ENCODE results near the gene RAI1.

The RAI1 gene

DNA sequence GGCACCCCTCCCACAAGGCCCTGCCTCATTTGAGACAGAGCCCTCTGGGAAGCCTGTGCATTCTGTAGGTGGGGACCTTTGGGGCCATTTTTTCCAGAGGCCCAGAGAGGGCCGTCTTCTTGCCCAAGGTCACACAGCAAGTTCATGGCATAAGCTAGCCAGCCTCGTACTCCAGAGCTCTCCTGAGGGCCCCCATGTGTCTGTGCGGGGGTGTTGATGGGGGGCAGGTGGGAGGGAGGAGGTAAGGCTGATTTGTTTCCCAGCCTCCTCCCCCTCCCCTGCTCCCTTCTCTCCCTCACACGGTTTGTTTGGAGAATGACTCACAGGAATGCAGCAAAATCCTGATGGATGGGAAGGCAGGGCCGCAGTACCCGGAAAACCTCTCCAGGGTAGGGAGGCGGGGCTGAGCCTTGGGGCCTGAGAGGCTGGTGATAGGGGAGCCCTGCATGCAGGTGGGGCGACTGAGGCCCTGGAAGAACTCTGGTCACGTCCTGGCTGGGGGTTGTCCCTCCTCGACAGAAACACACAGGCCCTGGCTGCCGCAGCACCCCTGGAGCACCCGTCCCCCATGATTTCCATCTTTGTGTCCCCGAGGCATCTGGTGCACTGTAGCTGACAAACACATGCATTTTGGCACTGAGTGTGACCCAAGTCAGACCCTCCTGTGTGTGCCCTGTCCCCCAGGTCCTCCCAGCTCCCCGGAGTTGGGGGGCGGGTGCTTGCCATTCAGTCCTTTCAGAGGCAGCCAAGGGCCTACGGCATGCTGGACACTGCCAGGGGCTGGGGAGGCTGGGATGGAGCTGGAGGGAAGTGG is 29.7 kb downstream of the RAI1 start:
- Histone ChIP-seq H3K27me3 (no peaks in the 10 kb centered on the region), H3K9me3 (replicated peaks in 1 of 11) (no peaks in the 10 kb centered on the region), H4K20me1 (peaks cover 99 to 100% (median 100%) of the 10 kb centered on the region in 11 experiments), H3K9ac (peak overlapping the region; percentile 31 to 62 (median 54); a peak in 19 of 22 replicates), H3K4me2 (peak overlapping the region; percentile 79 to 94 (median 85)), H3K27ac (peak overlapping the region in 10 of 11 experiments; percentile 50 to 79 (median 74); a peak in 19 of 22 replicates), H3K4me3 (no peak overlapping the region), H3K36me3 (peaks cover 0 to 17% (median 7%) of the 10 kb centered on the region in 11 experiments; a peak in 11 of 22 replicates), H3K4me1 (peaks cover 59 to 86% (median 77%) of the 10 kb centered on the region in 10 experiments)
- TF ChIP-seq Cebpa-rat (IDR thresholded peaks at IDR 0.05), result no peak

DNA sequence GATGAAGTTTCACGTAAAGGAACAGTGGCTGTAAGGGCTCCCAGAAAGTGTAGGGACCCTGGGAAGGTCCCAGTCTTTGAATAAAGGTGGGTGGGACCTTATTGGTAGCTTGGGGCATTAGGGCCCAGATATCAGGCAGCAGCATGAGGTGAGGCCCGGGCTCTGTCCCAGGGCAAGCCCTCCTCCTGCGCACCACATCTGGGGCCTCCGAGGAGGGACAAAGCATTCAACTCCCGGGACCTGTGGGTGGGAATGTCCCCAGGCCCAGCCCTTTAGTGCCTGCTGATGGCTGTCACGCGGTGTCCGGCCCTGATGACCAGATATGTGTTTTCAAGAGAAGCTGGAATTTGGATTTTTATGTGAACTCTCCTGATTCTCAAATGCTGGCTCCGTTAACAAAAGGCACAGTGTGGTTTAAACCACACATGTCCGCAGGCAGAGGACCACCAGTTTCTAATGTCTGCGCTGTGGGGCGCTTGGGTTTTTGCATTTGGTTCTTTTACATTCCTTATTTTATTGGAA is 30.4 kb downstream of the RAI1 start:
- peak overlapping the region in 10 of 11 experiments; percentile 50 to 79 (median 74); a peak in 21 of 22 replicates for H3K27ac ChIP-seq
- no peaks in the 10 kb centered on the region for H3K27me3 ChIP-seq
- peak overlapping the region in 1 of 10 experiments; percentile 26; a peak in 1 of 20 replicates for H3K4me3 ChIP-seq
- no peaks in the 10 kb centered on the region for H3K9me3 ChIP-seq (replicated peaks in 1 of 11)
- H3K4me2 ChIP-seq, result peak overlapping the region; percentile 79 to 94 (median 85)
- H3K4me1 ChIP-seq, result peaks cover 53 to 86% (median 77%) of the 10 kb centered on the region in 10 experiments
- peaks cover 0 to 17% (median 7%) of the 10 kb centered on the region in 11 experiments; a peak in 11 of 22 replicates for H3K36me3 ChIP-seq
- H3K9ac ChIP-seq, result peak overlapping the region; percentile 31 to 62 (median 54); a peak in 18 of 22 replicates
- no peak for TF ChIP-seq Cebpa-rat (IDR thresholded peaks at IDR 0.05)
- H4K20me1 ChIP-seq, result peaks cover 99 to 100% (median 100%) of the 10 kb centered on the region in 11 experiments

DNA sequence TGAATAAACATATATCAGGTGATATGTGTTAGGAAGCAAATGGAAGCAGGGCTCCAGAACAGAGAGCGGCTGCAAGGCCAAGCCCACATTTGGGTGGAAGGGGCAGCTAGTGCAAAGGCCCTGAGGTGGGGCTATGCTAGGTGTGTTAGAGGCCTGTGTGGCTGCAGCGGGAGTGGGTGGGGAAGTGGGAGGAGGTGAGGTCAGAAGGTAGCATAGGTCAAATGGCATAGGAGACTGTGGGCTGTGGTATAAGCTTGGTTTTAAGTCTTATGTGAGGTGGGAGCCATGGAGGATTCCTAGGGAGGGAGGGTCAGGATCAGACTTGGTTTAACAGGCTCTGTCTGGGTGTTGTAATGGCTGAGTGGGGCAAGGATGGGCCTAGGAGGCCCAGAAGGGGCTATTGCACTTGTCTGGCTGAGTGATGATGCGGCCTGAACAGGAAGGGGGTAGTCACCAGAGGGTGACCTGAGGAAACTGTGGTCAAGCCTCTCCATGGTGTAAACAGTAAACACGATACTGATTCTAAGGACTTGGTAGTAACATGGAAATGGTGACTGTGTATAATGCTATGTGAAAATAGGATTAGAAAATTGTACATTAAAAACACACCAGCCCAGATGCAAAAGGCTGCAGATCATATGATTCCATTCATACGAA is 31.1 kb downstream of the RAI1 start:
- Histone ChIP-seq H4K20me1 (peaks cover 99 to 100% (median 100%) of the 10 kb centered on the region in 11 experiments), H3K4me1 (peaks cover 52 to 88% (median 81%) of the 10 kb centered on the region in 10 experiments)

DNA sequence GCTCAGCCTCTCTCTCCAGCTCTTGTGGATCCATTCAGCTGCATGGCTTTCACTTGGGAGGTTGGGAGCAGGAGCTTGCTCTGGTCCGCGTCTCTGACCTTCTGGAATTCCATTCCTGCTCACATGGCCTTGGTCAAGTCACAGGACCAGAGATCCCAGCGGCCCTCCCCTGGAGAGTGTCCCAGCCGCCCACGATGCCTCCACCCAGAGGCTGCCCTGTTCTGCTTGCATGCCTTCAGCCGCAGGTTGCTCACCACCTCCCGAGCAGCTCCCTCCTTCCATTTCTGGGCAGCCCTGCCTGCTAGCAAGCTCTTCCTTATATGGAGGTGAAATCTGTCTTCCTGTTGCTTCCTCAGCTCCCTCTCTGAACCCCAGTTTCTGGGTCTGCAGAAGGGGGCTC is 32.6 kb downstream of the RAI1 start:
- Histone ChIP-seq H3K4me1 (peaks cover 66 to 97% (median 92%) of the 10 kb centered on the region in 10 experiments), H3K36me3 (peaks cover 0 to 15% (median 5%) of the 10 kb centered on the region in 11 experiments; a peak in 10 of 22 replicates), H3K4me2 (peak overlapping the region; percentile 79 to 94 (median 85)), H4K20me1 (peaks cover 99 to 100% (median 100%) of the 10 kb centered on the region in 11 experiments), H3K27me3 (no peaks in the 10 kb centered on the region), H3K27ac (peak overlapping the region in 10 of 11 experiments; percentile 17 to 79 (median 72); a peak in 19 of 22 replicates), H3K9me3 (replicated peaks in 1 of 11) (no peaks in the 10 kb centered on the region), H3K4me3 (no peak overlapping the region), H3K9ac (peak overlapping the region in 7 of 11 experiments; percentile 4 to 58 (median 38); a peak in 11 of 22 replicates)
- TF ChIP-seq Cebpa-rat (IDR thresholded peaks at IDR 0.05), result no peak

More for the DNA sequence above, 31.1 kb downstream of the RAI1 start:
- Histone ChIP-seq H3K27ac (peak overlapping the region in 10 of 11 experiments; percentile 50 to 79 (median 74); a peak in 21 of 22 replicates), H3K9ac (peak overlapping the region in 10 of 11 experiments; percentile 31 to 62 (median 56); a peak in 18 of 22 replicates), H3K27me3 (no peaks in the 10 kb centered on the region), H3K4me2 (peak overlapping the region; percentile 79 to 94 (median 85)), H3K36me3 (peaks cover 0 to 17% (median 7%) of the 10 kb centered on the region in 11 experiments; a peak in 11 of 22 replicates), H3K9me3 (replicated peaks in 1 of 11) (no peaks in the 10 kb centered on the region), H3K4me3 (peak overlapping the region in 2 of 10 experiments; percentile 21 to 26; a peak in 5 of 20 replicates)
- peak in 9 of 11 experiments; percentile 10 to 74 (median 42); a peak in 8 of 22 replicates for TF ChIP-seq Cebpa-rat (IDR thresholded peaks at IDR 0.05)

DNA sequence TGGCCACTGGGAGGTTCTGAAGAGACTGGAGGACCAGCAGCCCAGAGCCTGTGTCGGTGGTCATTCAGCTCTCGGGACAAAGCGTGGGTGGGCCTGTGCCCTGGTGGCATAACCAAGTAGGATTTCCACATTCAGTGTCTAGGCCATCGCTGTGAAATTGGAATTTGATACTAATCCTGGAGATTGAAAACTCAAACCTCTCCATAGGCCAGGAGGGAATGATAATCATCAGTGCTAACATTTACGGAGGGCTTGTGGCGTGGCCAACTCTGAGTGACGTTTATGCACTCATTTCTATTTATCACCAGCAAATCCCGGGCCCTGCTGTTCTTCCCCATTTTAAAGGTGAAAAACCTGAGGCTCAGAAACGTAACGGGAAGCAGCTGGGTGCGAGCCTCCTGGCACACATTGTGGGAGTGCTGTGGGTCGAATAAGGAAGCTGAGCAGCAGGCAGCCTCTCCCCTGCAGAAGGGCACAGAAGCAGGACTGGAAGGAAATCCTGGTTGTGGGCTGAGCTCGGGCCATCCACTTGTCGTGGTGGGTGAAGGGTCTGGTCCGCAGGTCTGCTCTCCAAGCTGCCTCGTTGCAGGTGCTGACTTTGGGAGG is 33.1 kb downstream of the RAI1 start:
- Histone ChIP-seq H3K9me3 (replicated peaks in 1 of 11) (no peaks in the 10 kb centered on the region), H3K4me1 (peaks cover 68 to 100% (median 96%) of the 10 kb centered on the region in 10 experiments), H3K27ac (peak overlapping the region in 10 of 11 experiments; percentile 17 to 79 (median 72); a peak in 18 of 22 replicates), H3K9ac (peak overlapping the region in 7 of 11 experiments; percentile 4 to 58 (median 43); a peak in 10 of 22 replicates), H3K4me2 (peak overlapping the region; percentile 79 to 94 (median 85)), H3K4me3 (no peak overlapping the region), H3K36me3 (peaks cover 0 to 14% (median 5%) of the 10 kb centered on the region in 11 experiments; a peak in 7 of 22 replicates), H4K20me1 (peaks cover 99 to 100% (median 100%) of the 10 kb centered on the region in 11 experiments), H3K27me3 (no peaks in the 10 kb centered on the region)
- TF ChIP-seq Cebpa-rat (IDR thresholded peaks at IDR 0.05), result no peak

DNA sequence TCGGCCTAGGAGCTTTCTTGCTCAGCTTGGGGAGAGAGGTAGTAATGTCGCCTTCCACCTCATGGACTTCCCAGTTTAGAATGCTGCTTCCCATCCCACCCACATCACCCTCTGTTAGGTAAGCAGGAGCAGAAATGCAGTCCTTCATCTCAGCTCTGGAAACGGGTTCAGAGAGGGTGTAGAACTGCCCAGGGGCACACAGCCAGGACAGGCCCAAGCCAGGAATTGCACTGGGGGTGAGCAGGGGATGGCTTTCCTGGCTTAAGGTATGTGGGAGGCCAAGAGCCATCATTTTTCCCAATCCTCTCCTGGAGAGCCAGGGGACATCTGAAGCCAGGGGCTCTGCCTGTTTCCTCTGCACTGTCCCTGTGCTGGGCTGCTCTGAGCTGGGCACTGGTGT is 33.6 kb downstream of the RAI1 start:
- Histone ChIP-seq H3K27me3 (no peaks in the 10 kb centered on the region), H3K4me1 (peaks cover 68 to 100% (median 96%) of the 10 kb centered on the region in 10 experiments), H4K20me1 (peaks cover 99 to 100% (median 100%) of the 10 kb centered on the region in 11 experiments), H3K4me2 (peak overlapping the region; percentile 79 to 94 (median 85)), H3K36me3 (peaks cover 0 to 9% (median under 1%) of the 10 kb centered on the region in 11 experiments; a peak in 6 of 22 replicates), H3K27ac (peak overlapping the region in 2 of 11 experiments; percentile 74 to 77; a peak in 2 of 22 replicates), H3K9ac (peak overlapping the region in 7 of 11 experiments; percentile 4 to 58 (median 43); a peak in 3 of 22 replicates), H3K9me3 (replicated peaks in 1 of 11) (no peaks in the 10 kb centered on the region), H3K4me3 (no peak overlapping the region)
- no peak for TF ChIP-seq Cebpa-rat (IDR thresholded peaks at IDR 0.05)

DNA sequence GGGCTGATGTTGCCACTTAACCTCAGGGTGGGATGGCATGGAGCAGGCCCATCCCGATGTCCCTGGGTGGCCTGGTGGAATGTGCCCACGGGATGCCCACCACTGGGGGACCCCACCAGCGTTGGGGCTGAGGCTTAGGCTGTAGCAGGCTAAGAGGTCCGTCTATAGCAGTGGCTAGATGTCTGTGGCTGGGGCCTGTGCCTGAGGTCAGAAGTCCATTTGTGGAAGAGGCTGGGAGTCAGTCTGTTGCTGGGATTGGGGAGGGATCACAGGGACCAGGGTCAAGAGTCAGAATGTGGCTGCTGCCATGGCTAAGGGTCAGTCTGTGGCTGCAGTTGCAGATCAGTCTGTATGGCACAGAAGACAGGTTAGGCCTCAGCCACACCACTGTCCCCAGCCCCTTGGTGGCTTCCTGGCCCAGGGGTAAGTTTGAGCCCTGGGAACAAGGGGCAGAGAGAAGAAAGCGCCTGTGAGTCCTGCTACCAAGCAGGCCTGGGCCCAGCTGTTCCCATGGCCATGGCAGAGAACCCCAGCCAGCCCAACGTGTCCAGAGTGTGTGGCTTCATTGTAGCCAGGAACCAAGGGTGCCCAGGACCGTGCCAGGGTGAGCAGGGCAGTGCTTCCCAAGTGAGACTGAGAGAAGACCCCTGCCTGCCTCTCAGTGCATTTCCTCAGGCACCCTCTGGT is 35.7 kb downstream of the RAI1 start:
- peak overlapping the region; percentile 27 to 94 (median 85); a peak in 17 of 22 replicates for H3K4me2 ChIP-seq
- peaks cover 0 to 12% (median 0%) of the 10 kb centered on the region in 11 experiments; a peak in 4 of 22 replicates for H3K36me3 ChIP-seq
- H3K27ac ChIP-seq, result peak overlapping the region in 5 of 11 experiments; percentile 0 to 38 (median 17); a peak in 3 of 22 replicates
- peaks cover 99 to 100% (median 100%) of the 10 kb centered on the region in 11 experiments for H4K20me1 ChIP-seq
- peak overlapping the region in 8 of 11 experiments; percentile 7 to 51 (median 20); a peak in 9 of 22 replicates for H3K9ac ChIP-seq
- no peak for TF ChIP-seq Cebpa-rat (IDR thresholded peaks at IDR 0.05)
- H3K4me1 ChIP-seq, result peaks cover 53 to 100% (median 89%) of the 10 kb centered on the region in 10 experiments
- no peak overlapping the region for H3K4me3 ChIP-seq
- no peaks in the 10 kb centered on the region for H3K9me3 ChIP-seq (replicated peaks in 1 of 11)
- H3K27me3 ChIP-seq, result peaks cover 9 to 19% (median 18%) of the 10 kb centered on the region in 11 experiments
